ENCODE results near the gene GDPD4. TPM values are rescaled to one million over a fixed set of nuclear protein-coding genes. Genes with fewer than 3 reads are reported as not detected.

The GDPD4 gene
- total RNA-seq, 1 experiment from 2014 or later, result not detected

DNA sequence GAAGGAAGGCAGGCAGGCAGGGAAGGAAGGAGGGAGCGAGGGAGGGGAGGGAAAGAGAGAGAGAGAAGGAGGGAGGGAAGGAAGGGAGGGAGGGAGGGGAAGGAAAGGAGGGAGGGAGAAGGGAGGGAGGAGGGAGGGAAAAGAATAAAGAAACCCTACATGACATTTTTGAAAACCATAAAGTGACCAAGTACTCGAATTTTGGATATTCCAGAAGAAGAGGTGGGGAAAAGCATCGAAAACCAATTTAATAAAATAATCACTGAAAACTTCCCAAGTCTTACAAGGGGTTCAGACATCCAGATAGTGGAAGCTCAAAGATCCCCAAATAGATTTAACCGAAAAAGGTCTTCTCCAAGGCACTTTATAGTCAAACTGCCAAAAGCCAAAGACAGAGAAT, 11.7 kb downstream of the GDPD4 start:
- intact Hi-C loops (cut with micrococcal nuclease), result no loop called here
- Mint-ChIP-seq H3K27ac (ENCODE audit: low read depth, unreplicated experiment) (no peak overlapping the region), H3K4me1 (ENCODE audit: insufficient read depth, unreplicated experiment) (peaks cover 15% of the 10 kb centered on the region), H3K27me3 (ENCODE audit: insufficient read depth, unreplicated experiment) (no peaks in the 10 kb centered on the region), H3K36me3 (ENCODE audit: insufficient read depth, unreplicated experiment) (no peaks in the 10 kb centered on the region), H3K4me3 (ENCODE audit: unreplicated experiment) (no peak overlapping the region), H3K9me3 (ENCODE audit: unreplicated experiment) (no peaks in the 10 kb centered on the region)
- TF ChIP-seq CTCF (IDR thresholded peaks at IDR 0.05; ENCODE audit: unreplicated experiment), result no peak
- POLR2A ChIA-PET, result no interaction called here
- CTCF ChIA-PET, result no interaction called here
- no TSS peak for BruUV-seq (replicated peaks)
- no peak for DNase-seq (ENCODE audit: unreplicated experiment)

- intact Hi-C loops (cut with micrococcal nuclease), result no loop called here
- POLR2A ChIA-PET, result interaction anchor here (0.9 to 1.5 kb wide), 3 partner anchors 12 to 32 kb away, joined by 3 to 5 read pairs (median 3); no protein-coding TSS in a partner anchor
- Mint-ChIP-seq H3K4me3 (ENCODE audit: unreplicated experiment) (no peak overlapping the region), H3K27me3 (ENCODE audit: insufficient read depth, unreplicated experiment) (no peaks in the 10 kb centered on the region), H3K27ac (ENCODE audit: low read depth, unreplicated experiment) (no peak overlapping the region), H3K36me3 (ENCODE audit: insufficient read depth, unreplicated experiment) (no peaks in the 10 kb centered on the region), H3K9me3 (ENCODE audit: unreplicated experiment) (no peaks in the 10 kb centered on the region), H3K4me1 (ENCODE audit: insufficient read depth, unreplicated experiment) (peaks cover 15% of the 10 kb centered on the region)
- CTCF ChIA-PET, result interaction anchor here (0.5 to 0.6 kb wide), 3 partner anchors 23 to 76 kb away, joined by 3 to 4 read pairs (median 3); no protein-coding TSS in a partner anchor
- TF ChIP-seq CTCF (IDR thresholded peaks at IDR 0.05; ENCODE audit: unreplicated experiment), result no peak
- DNase-seq (ENCODE audit: unreplicated experiment), result peak; percentile 79
- no TSS peak for BruUV-seq (replicated peaks)
Measured at GRCh38 chr11:77287615-77288273, 13.7 kb downstream of the GDPD4 start.

DNA sequence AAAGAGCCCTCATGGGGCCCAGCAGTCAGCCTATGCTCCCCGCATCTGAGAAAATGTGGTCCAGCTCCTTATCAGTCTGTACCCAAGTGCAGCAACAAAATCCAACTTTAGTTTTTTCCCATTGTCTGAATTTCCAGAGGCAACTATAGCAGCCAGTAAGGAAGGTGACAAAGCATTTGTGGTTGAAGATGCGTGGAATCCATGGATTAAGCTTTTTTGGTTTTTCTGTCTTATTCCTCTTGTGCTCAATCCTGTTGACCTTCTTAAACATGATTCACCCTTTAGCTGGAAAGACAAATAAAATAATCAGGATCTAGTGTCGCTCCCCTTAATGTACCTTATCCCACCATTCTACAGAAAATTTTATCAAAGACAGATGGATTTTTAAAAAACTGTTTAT, 14.3 kb downstream of the GDPD4 start:
- ChIA-PET CTCF (interaction anchor here (0.5 to 0.6 kb wide), 2 partner anchors 22 to 75 kb away, joined by 3 to 4 read pairs; no protein-coding TSS in a partner anchor), POLR2A (interaction anchor here (0.9 to 1.5 kb wide), 3 partner anchors 13 to 32 kb away, joined by 3 to 5 read pairs (median 3); no protein-coding TSS in a partner anchor)
- intact Hi-C loops (cut with micrococcal nuclease), result no loop called here
- no TSS peak for BruUV-seq (replicated peaks)
- Mint-ChIP-seq H3K27ac (ENCODE audit: low read depth, unreplicated experiment) (no peak overlapping the region), H3K36me3 (ENCODE audit: insufficient read depth, unreplicated experiment) (no peaks in the 10 kb centered on the region), H3K4me1 (ENCODE audit: insufficient read depth, unreplicated experiment) (peaks cover 15% of the 10 kb centered on the region), H3K4me3 (ENCODE audit: unreplicated experiment) (no peak overlapping the region), H3K9me3 (ENCODE audit: unreplicated experiment) (no peaks in the 10 kb centered on the region), H3K27me3 (ENCODE audit: insufficient read depth, unreplicated experiment) (no peaks in the 10 kb centered on the region)
- DNase-seq (ENCODE audit: unreplicated experiment), result no peak
- TF ChIP-seq CTCF (IDR thresholded peaks at IDR 0.05; ENCODE audit: unreplicated experiment), result no peak

DNA sequence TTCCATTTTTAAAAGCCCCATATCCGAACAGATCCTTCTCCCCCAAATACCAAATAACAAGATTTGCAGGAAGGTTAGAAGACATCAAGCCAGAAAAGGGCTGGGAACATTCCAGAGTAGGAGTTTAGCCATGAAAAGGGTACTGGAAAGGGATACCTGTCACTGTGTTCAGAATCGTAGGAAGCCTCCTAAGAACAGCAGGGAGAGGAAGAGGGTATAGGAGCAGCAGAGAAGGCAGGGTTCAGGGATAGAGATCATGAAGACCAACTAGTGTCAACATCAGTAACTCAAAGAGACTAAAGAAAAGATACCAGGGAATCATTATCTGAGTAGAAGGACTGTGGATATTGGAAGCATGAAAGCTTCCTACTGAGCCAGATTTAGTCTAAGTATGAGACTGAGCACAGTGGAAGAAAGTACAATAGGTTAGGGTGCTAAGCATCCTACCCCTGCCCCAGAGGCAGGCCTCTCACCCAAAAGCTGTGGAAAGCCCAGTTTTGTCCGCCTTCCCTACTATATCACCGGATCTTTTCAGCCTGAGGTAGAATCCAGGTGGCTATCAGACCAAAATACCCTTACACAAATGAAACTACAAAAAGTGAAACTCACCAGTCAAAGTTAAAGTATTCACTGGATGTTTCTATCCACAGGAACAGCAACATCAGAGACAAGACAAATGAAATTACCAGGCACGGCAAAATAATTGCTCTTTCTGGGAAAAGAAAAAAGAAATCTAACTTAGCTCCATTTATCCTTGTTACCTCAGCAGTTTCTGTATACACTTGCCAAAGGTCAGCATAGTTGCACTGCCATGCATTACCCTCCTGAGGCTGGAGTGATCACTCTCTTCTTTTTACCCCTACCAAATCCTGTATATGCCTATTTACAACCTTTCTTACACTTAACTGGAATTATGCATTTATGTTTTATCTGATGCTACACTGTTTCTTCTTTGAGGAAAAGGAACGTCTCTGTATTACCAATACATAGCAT, 16.7 kb downstream of the GDPD4 start:
- no peak for TF ChIP-seq CTCF (IDR thresholded peaks at IDR 0.05; ENCODE audit: unreplicated experiment)
- Mint-ChIP-seq H3K4me1 (ENCODE audit: insufficient read depth, unreplicated experiment) (peaks cover 15% of the 10 kb centered on the region), H3K4me3 (ENCODE audit: unreplicated experiment) (no peak overlapping the region), H3K27me3 (ENCODE audit: insufficient read depth, unreplicated experiment) (no peaks in the 10 kb centered on the region), H3K9me3 (ENCODE audit: unreplicated experiment) (no peaks in the 10 kb centered on the region), H3K27ac (ENCODE audit: low read depth, unreplicated experiment) (no peak overlapping the region), H3K36me3 (ENCODE audit: insufficient read depth, unreplicated experiment) (peaks cover 4% of the 10 kb centered on the region)
- POLR2A ChIA-PET, result interaction anchor here (0.6 to 1.1 kb wide), 3 partner anchors 9 to 78 kb away, joined by 3 to 4 read pairs (median 4); no protein-coding TSS in a partner anchor
- no peak for DNase-seq (ENCODE audit: unreplicated experiment)
- CTCF ChIA-PET, result interaction anchor here (1.1 to 1.3 kb wide), 2 partner anchors 97 to 264 kb away, joined by 4 read pairs; no protein-coding TSS in a partner anchor
- BruUV-seq (replicated peaks), result no TSS peak
- intact Hi-C loops (cut with micrococcal nuclease), result no loop called here
